HepG2 (cell line): Measurements from ENCODE around the gene TOP2B.

Experiments
- MYC ChIP-seq: sonication (generic); formaldehyde crosslinking; IDR thresholded peaks from 2 replicates; pipeline ENCODE4 v1.9.0; 2021; ENCODE audit warnings: missing genetic modification reagents, borderline replicate concordance
- POLR2A ChIP-seq, 2 experiments: IDR thresholded peaks; 2 replicates each; pipeline ENCODE4 v1.6.1; 2011; ENCODE audit warnings: low read depth in 2 of 2, low read length in 2 of 2, mild to moderate bottlenecking in 1 of 2, moderate library complexity in 1 of 2; ENCODE audit not compliant: insufficient read depth in 1 of 2
- TCF12 ChIP-seq, 2 experiments: fragments of 450-650 bp in 1 of 2; sonication (generic) in 1 of 2; formaldehyde crosslinking in 1 of 2; IDR thresholded peaks; 2 replicates each; pipeline versions ENCODE4 v1.6.1 to v1.8.0; 2017 to 2022; ENCODE audit warnings: antibody characterized with exemption in 1 of 2, mild to moderate bottlenecking in 1 of 2, missing genetic modification reagents in 1 of 2, moderate library complexity in 1 of 2
- ZNF207 ChIP-seq: fragments of 450-650 bp; IDR thresholded peaks from 2 replicates; pipeline ENCODE4 v1.6.1; 2016; ENCODE audit warnings: antibody characterized with exemption, borderline replicate concordance
- TF ChIP-seq, protein P1 (sequence below): IDR thresholded peaks from 2 replicates; pipeline ENCODE4 v1.6.1; 2016
- TF ChIP-seq, protein P2 (sequence below): sonication (generic); formaldehyde crosslinking; IDR thresholded peaks from 2 replicates; pipeline ENCODE4 v1.9.0; 2021; ENCODE audit warnings: mild to moderate bottlenecking, missing genetic modification reagents
- TF ChIP-seq, protein P3 (sequence below): sonication (generic); formaldehyde crosslinking; IDR thresholded peaks from 2 replicates; pipeline ENCODE4 v1.5.0; 2020; ENCODE audit warnings: mild to moderate bottlenecking, missing genetic modification reagents, moderate library complexity

DNA sequence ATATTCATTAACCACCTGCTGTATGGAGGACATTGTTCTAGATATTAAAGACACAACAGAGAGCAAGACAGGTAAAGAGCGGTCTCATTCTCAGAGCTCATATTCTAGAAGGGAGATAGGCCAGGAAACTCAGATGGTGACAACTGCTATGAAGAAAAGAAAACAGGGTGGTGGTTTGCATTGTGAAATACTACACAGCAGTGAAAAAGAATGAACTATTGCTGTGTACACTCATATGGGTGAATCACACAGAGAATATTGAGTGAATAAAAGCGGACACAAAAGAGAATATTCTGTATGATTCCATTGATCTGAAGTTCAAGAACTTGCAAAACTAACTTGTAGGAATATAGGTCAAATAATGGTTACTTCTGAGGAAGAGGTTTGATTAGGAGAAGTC, 76.7 kb downstream of the TOP2B start:
- TF ChIP-seq POLR2A (IDR thresholded peaks at IDR 0.05; ENCODE audit: insufficient read depth in 1 of 2, low read depth in 2 of 2, low read length in 2 of 2), result no peak
- TF ChIP-seq, protein P1, sequence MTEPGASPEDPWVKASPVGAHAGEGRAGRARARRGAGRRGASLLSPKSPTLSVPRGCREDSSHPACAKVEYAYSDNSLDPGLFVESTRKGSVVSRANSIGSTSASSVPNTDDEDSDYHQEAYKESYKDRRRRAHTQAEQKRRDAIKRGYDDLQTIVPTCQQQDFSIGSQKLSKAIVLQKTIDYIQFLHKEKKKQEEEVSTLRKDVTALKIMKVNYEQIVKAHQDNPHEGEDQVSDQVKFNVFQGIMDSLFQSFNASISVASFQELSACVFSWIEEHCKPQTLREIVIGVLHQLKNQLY (CRISPR knock-in tag), result no peak
- TF ChIP-seq, protein P2, sequence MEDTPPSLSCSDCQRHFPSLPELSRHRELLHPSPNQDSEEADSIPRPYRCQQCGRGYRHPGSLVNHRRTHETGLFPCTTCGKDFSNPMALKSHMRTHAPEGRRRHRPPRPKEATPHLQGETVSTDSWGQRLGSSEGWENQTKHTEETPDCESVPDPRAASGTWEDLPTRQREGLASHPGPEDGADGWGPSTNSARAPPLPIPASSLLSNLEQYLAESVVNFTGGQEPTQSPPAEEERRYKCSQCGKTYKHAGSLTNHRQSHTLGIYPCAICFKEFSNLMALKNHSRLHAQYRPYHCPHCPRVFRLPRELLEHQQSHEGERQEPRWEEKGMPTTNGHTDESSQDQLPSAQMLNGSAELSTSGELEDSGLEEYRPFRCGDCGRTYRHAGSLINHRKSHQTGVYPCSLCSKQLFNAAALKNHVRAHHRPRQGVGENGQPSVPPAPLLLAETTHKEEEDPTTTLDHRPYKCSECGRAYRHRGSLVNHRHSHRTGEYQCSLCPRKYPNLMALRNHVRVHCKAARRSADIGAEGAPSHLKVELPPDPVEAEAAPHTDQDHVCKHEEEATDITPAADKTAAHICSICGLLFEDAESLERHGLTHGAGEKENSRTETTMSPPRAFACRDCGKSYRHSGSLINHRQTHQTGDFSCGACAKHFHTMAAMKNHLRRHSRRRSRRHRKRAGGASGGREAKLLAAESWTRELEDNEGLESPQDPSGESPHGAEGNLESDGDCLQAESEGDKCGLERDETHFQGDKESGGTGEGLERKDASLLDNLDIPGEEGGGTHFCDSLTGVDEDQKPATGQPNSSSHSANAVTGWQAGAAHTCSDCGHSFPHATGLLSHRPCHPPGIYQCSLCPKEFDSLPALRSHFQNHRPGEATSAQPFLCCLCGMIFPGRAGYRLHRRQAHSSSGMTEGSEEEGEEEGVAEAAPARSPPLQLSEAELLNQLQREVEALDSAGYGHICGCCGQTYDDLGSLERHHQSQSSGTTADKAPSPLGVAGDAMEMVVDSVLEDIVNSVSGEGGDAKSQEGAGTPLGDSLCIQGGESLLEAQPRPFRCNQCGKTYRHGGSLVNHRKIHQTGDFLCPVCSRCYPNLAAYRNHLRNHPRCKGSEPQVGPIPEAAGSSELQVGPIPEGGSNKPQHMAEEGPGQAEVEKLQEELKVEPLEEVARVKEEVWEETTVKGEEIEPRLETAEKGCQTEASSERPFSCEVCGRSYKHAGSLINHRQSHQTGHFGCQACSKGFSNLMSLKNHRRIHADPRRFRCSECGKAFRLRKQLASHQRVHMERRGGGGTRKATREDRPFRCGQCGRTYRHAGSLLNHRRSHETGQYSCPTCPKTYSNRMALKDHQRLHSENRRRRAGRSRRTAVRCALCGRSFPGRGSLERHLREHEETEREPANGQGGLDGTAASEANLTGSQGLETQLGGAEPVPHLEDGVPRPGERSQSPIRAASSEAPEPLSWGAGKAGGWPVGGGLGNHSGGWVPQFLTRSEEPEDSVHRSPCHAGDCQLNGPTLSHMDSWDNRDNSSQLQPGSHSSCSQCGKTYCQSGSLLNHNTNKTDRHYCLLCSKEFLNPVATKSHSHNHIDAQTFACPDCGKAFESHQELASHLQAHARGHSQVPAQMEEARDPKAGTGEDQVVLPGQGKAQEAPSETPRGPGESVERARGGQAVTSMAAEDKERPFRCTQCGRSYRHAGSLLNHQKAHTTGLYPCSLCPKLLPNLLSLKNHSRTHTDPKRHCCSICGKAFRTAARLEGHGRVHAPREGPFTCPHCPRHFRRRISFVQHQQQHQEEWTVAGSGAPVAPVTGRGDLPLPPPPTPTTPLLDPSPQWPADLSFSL (CRISPR knock-in tag), result no peak
- TF ChIP-seq ZNF207, result no peak
- TF ChIP-seq, protein P3, sequence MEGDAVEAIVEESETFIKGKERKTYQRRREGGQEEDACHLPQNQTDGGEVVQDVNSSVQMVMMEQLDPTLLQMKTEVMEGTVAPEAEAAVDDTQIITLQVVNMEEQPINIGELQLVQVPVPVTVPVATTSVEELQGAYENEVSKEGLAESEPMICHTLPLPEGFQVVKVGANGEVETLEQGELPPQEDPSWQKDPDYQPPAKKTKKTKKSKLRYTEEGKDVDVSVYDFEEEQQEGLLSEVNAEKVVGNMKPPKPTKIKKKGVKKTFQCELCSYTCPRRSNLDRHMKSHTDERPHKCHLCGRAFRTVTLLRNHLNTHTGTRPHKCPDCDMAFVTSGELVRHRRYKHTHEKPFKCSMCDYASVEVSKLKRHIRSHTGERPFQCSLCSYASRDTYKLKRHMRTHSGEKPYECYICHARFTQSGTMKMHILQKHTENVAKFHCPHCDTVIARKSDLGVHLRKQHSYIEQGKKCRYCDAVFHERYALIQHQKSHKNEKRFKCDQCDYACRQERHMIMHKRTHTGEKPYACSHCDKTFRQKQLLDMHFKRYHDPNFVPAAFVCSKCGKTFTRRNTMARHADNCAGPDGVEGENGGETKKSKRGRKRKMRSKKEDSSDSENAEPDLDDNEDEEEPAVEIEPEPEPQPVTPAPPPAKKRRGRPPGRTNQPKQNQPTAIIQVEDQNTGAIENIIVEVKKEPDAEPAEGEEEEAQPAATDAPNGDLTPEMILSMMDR (CRISPR knock-in tag), result no peak
- no peak for TF ChIP-seq TCF12 (IDR thresholded peaks at IDR 0.05)
- TF ChIP-seq TCF12 (CRISPR knock-in tag; IDR thresholded peaks at IDR 0.05), result no peak
- TF ChIP-seq MYC (CRISPR knock-in tag), result no peak
